Measurements from ENCODE around the gene PRKAB2. TPM values are rescaled to one million over a fixed set of nuclear protein-coding genes. Genes with fewer than 3 reads are reported as not detected.

The PRKAB2 gene
- total and polyA plus RNA-seq, 2 of the 13 experiments (the other 11 are each of a cell fraction or from before 2014, with no cell fraction given): 44.0 to 118 TPM

DNA sequence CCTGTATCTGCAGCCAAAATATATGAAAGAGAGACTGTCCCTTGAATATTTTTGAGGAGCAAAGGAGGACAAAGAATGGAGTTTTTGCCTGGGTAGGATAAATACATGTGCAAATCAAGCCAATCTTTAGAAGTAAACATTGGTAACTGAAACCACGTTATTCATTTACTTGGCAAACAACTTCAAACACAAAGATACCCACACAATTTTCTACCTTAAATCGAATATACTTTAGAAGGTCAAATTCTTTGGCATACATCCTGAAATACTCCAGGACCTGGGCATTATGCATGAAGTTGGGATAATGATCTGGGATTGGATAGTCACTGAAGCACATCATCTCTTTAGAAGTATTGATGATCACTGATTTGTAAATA, 43.3 kb upstream of the PRKAB2 start (continued):
- peak; percentile 91 for TF ChIP-seq GATA4 (IDR thresholded peaks at IDR 0.05; ENCODE audit: borderline replicate concordance, low read depth)
- TF ChIP-seq NCOR1 (IDR thresholded peaks at IDR 0.05; ENCODE audit: borderline replicate concordance, low read length): peak; percentile 78; the same call in 1 of the 2 replicates
- peak in 1 of 2 experiments; percentile 41; a peak in 1 of 4 replicates for TF ChIP-seq KLF16 (CRISPR knock-in tag; IDR thresholded peaks at IDR 0.05)
- TF ChIP-seq LCORL (IDR thresholded peaks at IDR 0.05): peak; percentile 53; the same call in 1 of the 2 replicates
- peak; percentile 47; the same call in 1 of the 2 replicates for TF ChIP-seq LCORL (CRISPR knock-in tag; IDR thresholded peaks at IDR 0.05)
- no peak for TF ChIP-seq ZNF775 (CRISPR knock-in tag; IDR thresholded peaks at IDR 0.05; ENCODE audit: borderline replicate concordance)
- peak; percentile 96 for TF ChIP-seq NFIC (IDR thresholded peaks at IDR 0.05; ENCODE audit: low read length)
- TF ChIP-seq HNRNPH1 (optimal IDR thresholded peaks at IDR 0.05; ENCODE audit: low read depth, low read length): no peak
- TF ChIP-seq ZNF570 (CRISPR knock-in tag; IDR thresholded peaks at IDR 0.05; ENCODE audit: borderline replicate concordance): no peak
- TF ChIP-seq EED (CRISPR knock-in tag; IDR thresholded peaks at IDR 0.05): no peak
- peak; percentile 74 for TF ChIP-seq TCF7 (IDR thresholded peaks at IDR 0.05; ENCODE audit: low read depth)
- no peak for TF ChIP-seq ZNF33B (CRISPR knock-in tag; IDR thresholded peaks at IDR 0.05)
- TF ChIP-seq TRIM24 (CRISPR knock-in tag; IDR thresholded peaks at IDR 0.05): no peak
- TF ChIP-seq ZNF598 (CRISPR knock-in tag; IDR thresholded peaks at IDR 0.05; ENCODE audit: borderline replicate concordance): no peak
- no peak for TF ChIP-seq ZSCAN21 (CRISPR knock-in tag; IDR thresholded peaks at IDR 0.05; ENCODE audit: borderline replicate concordance)
- TF ChIP-seq, protein P1, sequence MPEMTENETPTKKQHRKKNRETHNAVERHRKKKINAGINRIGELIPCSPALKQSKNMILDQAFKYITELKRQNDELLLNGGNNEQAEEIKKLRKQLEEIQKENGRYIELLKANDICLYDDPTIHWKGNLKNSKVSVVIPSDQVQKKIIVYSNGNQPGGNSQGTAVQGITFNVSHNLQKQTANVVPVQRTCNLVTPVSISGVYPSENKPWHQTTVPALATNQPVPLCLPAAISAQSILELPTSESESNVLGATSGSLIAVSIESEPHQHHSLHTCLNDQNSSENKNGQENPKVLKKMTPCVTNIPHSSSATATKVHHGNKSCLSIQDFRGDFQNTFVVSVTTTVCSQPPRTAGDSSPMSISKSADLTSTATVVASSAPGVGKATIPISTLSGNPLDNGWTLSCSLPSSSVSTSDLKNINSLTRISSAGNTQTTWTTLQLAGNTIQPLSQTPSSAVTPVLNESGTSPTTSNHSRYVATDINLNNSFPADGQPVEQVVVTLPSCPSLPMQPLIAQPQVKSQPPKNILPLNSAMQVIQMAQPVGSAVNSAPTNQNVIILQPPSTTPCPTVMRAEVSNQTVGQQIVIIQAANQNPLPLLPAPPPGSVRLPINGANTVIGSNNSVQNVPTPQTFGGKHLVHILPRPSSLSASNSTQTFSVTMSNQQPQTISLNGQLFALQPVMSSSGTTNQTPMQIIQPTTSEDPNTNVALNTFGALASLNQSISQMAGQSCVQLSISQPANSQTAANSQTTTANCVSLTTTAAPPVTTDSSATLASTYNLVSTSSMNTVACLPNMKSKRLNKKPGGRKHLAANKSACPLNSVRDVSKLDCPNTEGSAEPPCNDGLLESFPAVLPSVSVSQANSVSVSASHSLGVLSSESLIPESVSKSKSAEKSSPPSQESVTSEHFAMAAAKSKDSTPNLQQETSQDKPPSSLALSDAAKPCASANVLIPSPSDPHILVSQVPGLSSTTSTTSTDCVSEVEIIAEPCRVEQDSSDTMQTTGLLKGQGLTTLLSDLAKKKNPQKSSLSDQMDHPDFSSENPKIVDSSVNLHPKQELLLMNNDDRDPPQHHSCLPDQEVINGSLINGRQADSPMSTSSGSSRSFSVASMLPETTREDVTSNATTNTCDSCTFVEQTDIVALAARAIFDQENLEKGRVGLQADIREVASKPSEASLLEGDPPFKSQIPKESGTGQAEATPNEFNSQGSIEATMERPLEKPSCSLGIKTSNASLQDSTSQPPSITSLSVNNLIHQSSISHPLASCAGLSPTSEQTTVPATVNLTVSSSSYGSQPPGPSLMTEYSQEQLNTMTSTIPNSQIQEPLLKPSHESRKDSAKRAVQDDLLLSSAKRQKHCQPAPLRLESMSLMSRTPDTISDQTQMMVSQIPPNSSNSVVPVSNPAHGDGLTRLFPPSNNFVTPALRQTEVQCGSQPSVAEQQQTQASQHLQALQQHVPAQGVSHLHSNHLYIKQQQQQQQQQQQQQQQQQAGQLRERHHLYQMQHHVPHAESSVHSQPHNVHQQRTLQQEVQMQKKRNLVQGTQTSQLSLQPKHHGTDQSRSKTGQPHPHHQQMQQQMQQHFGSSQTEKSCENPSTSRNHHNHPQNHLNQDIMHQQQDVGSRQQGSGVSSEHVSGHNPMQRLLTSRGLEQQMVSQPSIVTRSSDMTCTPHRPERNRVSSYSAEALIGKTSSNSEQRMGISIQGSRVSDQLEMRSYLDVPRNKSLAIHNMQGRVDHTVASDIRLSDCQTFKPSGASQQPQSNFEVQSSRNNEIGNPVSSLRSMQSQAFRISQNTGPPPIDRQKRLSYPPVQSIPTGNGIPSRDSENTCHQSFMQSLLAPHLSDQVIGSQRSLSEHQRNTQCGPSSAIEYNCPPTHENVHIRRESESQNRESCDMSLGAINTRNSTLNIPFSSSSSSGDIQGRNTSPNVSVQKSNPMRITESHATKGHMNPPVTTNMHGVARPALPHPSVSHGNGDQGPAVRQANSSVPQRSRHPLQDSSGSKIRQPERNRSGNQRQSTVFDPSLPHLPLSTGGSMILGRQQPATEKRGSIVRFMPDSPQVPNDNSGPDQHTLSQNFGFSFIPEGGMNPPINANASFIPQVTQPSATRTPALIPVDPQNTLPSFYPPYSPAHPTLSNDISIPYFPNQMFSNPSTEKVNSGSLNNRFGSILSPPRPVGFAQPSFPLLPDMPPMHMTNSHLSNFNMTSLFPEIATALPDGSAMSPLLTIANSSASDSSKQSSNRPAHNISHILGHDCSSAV (CRISPR knock-in tag; IDR thresholded peaks at IDR 0.05; ENCODE audit: borderline replicate concordance): no peak
- no peak for TF ChIP-seq CBX5 (CRISPR knock-in tag; IDR thresholded peaks at IDR 0.05; ENCODE audit: borderline replicate concordance)
- 0 out of 2 replicates have a peak, but pooled peaks have one; percentile 3 for TF ChIP-seq MAFF (IDR thresholded peaks at IDR 0.05; ENCODE audit: low read depth, low read length)
- 0 out of 2 replicates have a peak, but pooled peaks have one; percentile 21 for TF ChIP-seq ZNF644 (CRISPR knock-in tag; IDR thresholded peaks at IDR 0.05; ENCODE audit: low read depth)
- TF ChIP-seq, protein P2, sequence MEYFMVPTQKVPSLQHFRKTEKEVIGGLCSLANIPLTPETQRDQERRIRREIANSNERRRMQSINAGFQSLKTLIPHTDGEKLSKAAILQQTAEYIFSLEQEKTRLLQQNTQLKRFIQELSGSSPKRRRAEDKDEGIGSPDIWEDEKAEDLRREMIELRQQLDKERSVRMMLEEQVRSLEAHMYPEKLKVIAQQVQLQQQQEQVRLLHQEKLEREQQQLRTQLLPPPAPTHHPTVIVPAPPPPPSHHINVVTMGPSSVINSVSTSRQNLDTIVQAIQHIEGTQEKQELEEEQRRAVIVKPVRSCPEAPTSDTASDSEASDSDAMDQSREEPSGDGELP (IDR thresholded peaks at IDR 0.05; ENCODE audit: borderline replicate concordance, low read depth): peak; percentile 80; the same call in 1 of the 2 replicates
- peak; percentile 55 for TF ChIP-seq HNF4A (CRISPR knock-in tag; IDR thresholded peaks at IDR 0.05)
- TF ChIP-seq HMGA1 (CRISPR knock-in tag; conservative IDR thresholded peaks at IDR 0.05): no peak
- TF ChIP-seq TCF12 (IDR thresholded peaks at IDR 0.05): no peak
- no peak for TF ChIP-seq TCF12 (CRISPR knock-in tag; IDR thresholded peaks at IDR 0.05)
- no peak for TF ChIP-seq ZNF788 (CRISPR knock-in tag; IDR thresholded peaks at IDR 0.05; ENCODE audit: borderline replicate concordance)
